Activated CD4-positive, alpha-beta T cell treated with anti-CD3 and anti-CD28 coated beads, Interleukin-2, amount 50 U/mL, for 24 hours (primary cell): ENCODE results near the gene PPP4C.
"Not testable (repeated sequence)": the region's sequence is repeated elsewhere in the genome, so short reads cannot be mapped to it uniquely, and the experiment has no call there.

ENCODE experiments used
- DNase-seq, 2 donors: peaks; one replicate each; pipeline ENCODE4 v3.0.0-alpha.2; 2020; ENCODE audit warnings: low read depth in 1 of 2, low spot score in 1 of 2

Gene PPP4C

GRCh38 chr16:30075503-30076275 is at the start of gene PPP4C:
Gene PPP4C, plus strand, starts transcription at chr16:30075994. Its CDS starts 384 bp downstream, at chr16:30076378.
- peak; percentile 78 to 85 for DNase-seq

GRCh38 chr16:30026449-30026848 is 49.3 kb upstream of the PPP4C start:
- no peak for DNase-seq

- DNase-seq: no peak
Observed at GRCh38 chr16:30027588-30028437, 48.0 kb upstream of the PPP4C start.

- DNase-seq: no peak
Observed at GRCh38 chr16:30028438-30029076, 47.2 kb upstream of the PPP4C start.

GRCh38 chr16:30030011-30030685 is 45.6 kb upstream of the PPP4C start:
- no peak for DNase-seq

- no peak for DNase-seq
Observed at GRCh38 chr16:30030841-30031413, 44.9 kb upstream of the PPP4C start, which contains the start of gene TLCD3B. Gene TLCD3B, minus strand, starts transcription at chr16:30031271. Its CDS starts 744 bp downstream, at chr16:30030527.

- no peak for DNase-seq
Observed at GRCh38 chr16:30031477-30031918, 44.3 kb upstream of the PPP4C start.

- DNase-seq: peak; percentile 38 to 58
Observed at GRCh38 chr16:30032083-30032819, 43.5 kb upstream of the PPP4C start.

GRCh38 chr16:30033270-30033669 is 42.5 kb upstream of the PPP4C start:
- DNase-seq: no peak

- no peak for DNase-seq
Observed at GRCh38 chr16:30040221-30040620, 35.6 kb upstream of the PPP4C start.

- DNase-seq: not testable (repeated sequence)
Observed at GRCh38 chr16:30040690-30041089, 35.1 kb upstream of the PPP4C start.

GRCh38 chr16:30041841-30042240 is 34.0 kb upstream of the PPP4C start:
- no peak for DNase-seq

- no peak for DNase-seq
Observed at GRCh38 chr16:30046178-30046577, 29.6 kb upstream of the PPP4C start.

GRCh38 chr16:30046588-30046987 is 29.2 kb upstream of the PPP4C start:
- no peak for DNase-seq

- DNase-seq: no peak
Observed at GRCh38 chr16:30049871-30050270, 25.9 kb upstream of the PPP4C start.

- DNase-seq: no peak
Observed at GRCh38 chr16:30051518-30051917, 24.3 kb upstream of the PPP4C start.

GRCh38 chr16:30052671-30053372 is 23.0 kb upstream of the PPP4C start:
- DNase-seq: peak; percentile 87 to 91

- DNase-seq: no peak
Observed at GRCh38 chr16:30053376-30054015, 22.3 kb upstream of the PPP4C start.

- no peak for DNase-seq
Observed at GRCh38 chr16:30054451-30054850, 21.3 kb upstream of the PPP4C start.
